GM23248 (cell line): ENCODE results near the gene BTNL9. TPM values are rescaled to one million over a fixed set of nuclear protein-coding genes. Genes with fewer than 3 reads are reported as not detected.

Experiments used
- DNase-seq: peaks from one replicate; pipeline ENCODE4 v3.0.0-alpha.2; 2015
- H2AFZ ChIP-seq: fragments of 200-600 bp; sonication (generic); 2 replicates; pipeline ENCODE4 v1.6.1; 2016; ENCODE audit warnings: antibody characterized with exemption
- H3F3A ChIP-seq: fragments of 200-600 bp; sonication (generic); 2 replicates; pipeline ENCODE4 v1.6.1; 2016; ENCODE audit warnings: mild to moderate bottlenecking, antibody characterized with exemption, mixed run types; ENCODE audit not compliant: insufficient read depth
- H3K27ac ChIP-seq: fragments of 200-600 bp; sonication (generic); 2 replicates; pipeline ENCODE4 v1.5.1; 2016; ENCODE audit warnings: mild to moderate bottlenecking
- H3K27me3 ChIP-seq: fragments of 200-600 bp; sonication (generic); replicated peaks from 2 replicates; pipeline ENCODE4 v1.6.1; 2016; ENCODE audit warnings: mild to moderate bottlenecking; ENCODE audit not compliant: insufficient read depth
- H3K36me3 ChIP-seq: fragments of 200-600 bp; sonication (generic); 2 replicates; pipeline ENCODE4 v1.6.1; 2016; ENCODE audit warnings: low read depth, mild to moderate bottlenecking
- H3K4me1 ChIP-seq: fragments of 200-600 bp; sonication (generic); 2 replicates; pipeline ENCODE4 v1.6.1; 2016; ENCODE audit warnings: mild to moderate bottlenecking; ENCODE audit not compliant: insufficient read depth
- H3K4me2 ChIP-seq: fragments of 200-600 bp; sonication (generic); one replicate; pipeline ENCODE4 v1.6.1; 2016; ENCODE audit warnings: mild to moderate bottlenecking; ENCODE audit not compliant: unreplicated experiment
- H3K4me3 ChIP-seq: fragments of 200-600 bp; sonication (generic); 2 replicates; pipeline ENCODE4 v1.5.1; 2016; ENCODE audit warnings: mild to moderate bottlenecking
- H3K79me2 ChIP-seq: fragments of 200-600 bp; sonication (generic); 2 replicates; pipeline ENCODE4 v1.6.1; 2016; ENCODE audit warnings: mild to moderate bottlenecking; ENCODE audit not compliant: insufficient read depth
- H3K9ac ChIP-seq: fragments of 200-600 bp; sonication (generic); 2 replicates; pipeline ENCODE4 v1.6.1; 2016; ENCODE audit warnings: mild to moderate bottlenecking
- H3K9me2 ChIP-seq: fragments of 200-600 bp; sonication (generic); 2 replicates; pipeline ENCODE4 v1.6.1; 2016; ENCODE audit warnings: mixed run types, mild to moderate bottlenecking, moderate library complexity; ENCODE audit not compliant: insufficient read depth
- H3K9me3 ChIP-seq: fragments of 200-600 bp; sonication (generic); one replicate; pipeline ENCODE4 v1.6.1; 2017; ENCODE audit warnings: low read depth
- H4K20me1 ChIP-seq: fragments of 200-600 bp; sonication (generic); 2 replicates; pipeline ENCODE4 v1.6.0; 2016; ENCODE audit not compliant: insufficient read depth
- EZH2 ChIP-seq: fragments of 200-600 bp; sonication (generic); IDR thresholded peaks from 2 replicates; pipeline ENCODE4 v1.6.1; 2018; ENCODE audit warnings: antibody characterized with exemption, mild to moderate bottlenecking; ENCODE audit not compliant: insufficient read depth, poor library complexity, severe bottlenecking
- EZH2phosphoT487 ChIP-seq: fragments of 200-600 bp; sonication (generic); IDR thresholded peaks from 2 replicates; pipeline ENCODE4 v1.6.1; 2018; ENCODE audit warnings: antibody characterized with exemption, moderate library complexity, mild to moderate bottlenecking, low read depth; ENCODE audit not compliant: insufficient read depth
- WGBS, 2 experiments: methylation state at CpG; one replicate each; pipeline ENCODE4 v1.1.6; 2015 to 2017; ENCODE audit warnings: low lambda C conversion rate in 2 of 2, low coverage in 1 of 2; ENCODE audit errors: missing lambda C conversion rate in 2 of 2; 5-methylcytosine and 5-hydroxymethylcytosine counted together
- in situ Hi-C: fragments of 300-500 bp; cut with MboI; formaldehyde crosslinking; loops from 2 replicates; pipeline ENCODE4 v1.15.0; 2020
- polyA plus RNA-seq: library from polyadenylated mRNA; unstranded; fragments of >200 nt; fragmentation: Nextera tagmentation; extraction: Ambion mirVana; gene quantifications from 2 replicates; pipeline ENCODE4 v1.2.1, GENCODE V29; 2016
- total RNA-seq: library from RNA; depleted of rRNA; stranded (reverse); fragments of >200 nt; shearing (Covaris generic); gene quantifications from 2 replicates; pipeline ENCODE4 v1.2.3, GENCODE V29; 2014

BTNL9 gene
- total and polyA plus RNA-seq, 2 experiments from 2014 or later = not detected

DNA sequence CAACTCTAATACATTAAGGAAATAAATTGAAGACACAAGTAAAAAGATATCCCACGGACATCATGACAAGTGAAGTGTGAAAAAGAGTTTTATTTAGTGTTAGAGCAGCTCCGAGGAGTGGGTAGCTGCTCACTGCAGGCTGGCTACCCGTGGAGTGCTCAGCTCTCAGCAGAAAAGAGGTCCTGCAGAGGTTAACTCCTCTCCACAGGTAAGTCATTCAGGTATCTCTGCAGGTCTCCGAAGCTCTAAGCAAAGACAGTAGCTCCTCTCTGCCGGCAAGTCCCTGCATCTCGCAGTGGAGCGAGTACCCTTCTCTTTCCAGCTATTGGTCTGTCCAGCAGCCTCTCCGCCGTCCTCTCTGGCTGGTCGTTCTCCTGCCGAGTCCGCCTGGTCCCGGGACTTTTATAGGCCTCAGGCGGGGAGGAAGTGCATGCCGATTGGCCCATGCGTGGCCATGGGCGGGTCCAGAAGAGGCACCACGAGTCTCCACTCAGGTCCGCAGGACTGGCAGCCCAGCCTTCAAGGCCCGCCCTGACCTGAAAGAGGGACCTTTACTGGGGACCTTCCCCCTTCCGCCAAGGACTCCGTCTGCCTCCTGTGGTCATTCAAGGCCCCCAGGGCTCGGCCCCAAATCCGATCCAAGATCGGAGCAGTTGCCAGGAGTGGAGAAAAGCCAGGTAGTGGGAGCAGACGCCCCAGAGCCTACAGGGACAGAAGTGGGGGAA is 29.9 kb downstream of the BTNL9 start:
- no peaks in the 10 kb centered on the region for H3K9me3 ChIP-seq
- H3K4me1 ChIP-seq = no peaks in the 10 kb centered on the region
- H3K27ac ChIP-seq = no peak overlapping the region
- TF ChIP-seq EZH2 = no peak
- no peak for TF ChIP-seq EZH2phosphoT487
- H3K4me3 ChIP-seq = 0 out of 2 replicates have a peak overlapping the region, but pooled peaks have one; percentile 5
- H3K27me3 ChIP-seq = peaks cover 18% of the 10 kb centered on the region
- H3F3A ChIP-seq = no peaks in the 10 kb centered on the region
- no peak overlapping the region for H3K4me2 ChIP-seq
- H4K20me1 ChIP-seq = no peaks in the 10 kb centered on the region
- H3K9ac ChIP-seq = no peak overlapping the region
- H3K79me2 ChIP-seq = no peaks in the 10 kb centered on the region
- DNase-seq = peak; percentile 30
- WGBS, 2 experiments = 14 to 17% methylated on average over 26 of the region's 26 CpGs
- in situ Hi-C loops = no loop called here
- H3K9me2 ChIP-seq = no peaks in the 10 kb centered on the region
- no peaks in the 10 kb centered on the region for H3K36me3 ChIP-seq
- H2AFZ ChIP-seq = no peak overlapping the region

DNA sequence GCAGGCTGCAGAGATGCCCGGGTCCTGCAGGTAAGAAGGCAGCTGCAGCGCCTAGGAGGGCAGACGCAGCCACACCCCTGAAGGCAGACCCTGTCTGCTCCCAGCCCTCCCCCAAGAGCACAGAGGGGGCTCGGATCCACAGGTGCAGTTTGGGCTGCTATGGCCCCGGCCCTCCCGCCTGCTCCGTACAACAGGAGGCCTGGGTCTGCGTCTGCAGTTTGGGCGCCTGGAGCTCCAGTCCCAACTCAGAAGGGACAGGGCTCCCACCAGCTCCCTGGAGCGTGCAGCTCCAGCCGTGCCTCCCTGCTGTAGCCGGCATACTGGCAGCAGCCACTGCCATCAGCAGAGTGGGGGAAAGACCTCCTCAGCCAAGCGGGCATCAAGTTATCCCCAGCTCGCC is 30.5 kb downstream of the BTNL9 start:
- no peaks in the 10 kb centered on the region for H3K9me3 ChIP-seq
- H3K4me3 ChIP-seq = no peak overlapping the region
- in situ Hi-C loops = no loop called here
- no peaks in the 10 kb centered on the region for H3K36me3 ChIP-seq
- no peak overlapping the region for H3K27ac ChIP-seq
- WGBS, 2 experiments = 26% methylated on average over 13 of the region's 14 CpGs
- H3K79me2 ChIP-seq = no peaks in the 10 kb centered on the region
- peaks cover 18% of the 10 kb centered on the region for H3K27me3 ChIP-seq
- TF ChIP-seq EZH2 (no peak), EZH2phosphoT487 (no peak)
- no peaks in the 10 kb centered on the region for H3F3A ChIP-seq
- no peaks in the 10 kb centered on the region for H3K9me2 ChIP-seq
- H2AFZ ChIP-seq = no peak overlapping the region
- H3K4me1 ChIP-seq = no peaks in the 10 kb centered on the region
- no peak overlapping the region for H3K4me2 ChIP-seq
- no peak for DNase-seq
- no peaks in the 10 kb centered on the region for H4K20me1 ChIP-seq
- H3K9ac ChIP-seq = no peak overlapping the region

DNA sequence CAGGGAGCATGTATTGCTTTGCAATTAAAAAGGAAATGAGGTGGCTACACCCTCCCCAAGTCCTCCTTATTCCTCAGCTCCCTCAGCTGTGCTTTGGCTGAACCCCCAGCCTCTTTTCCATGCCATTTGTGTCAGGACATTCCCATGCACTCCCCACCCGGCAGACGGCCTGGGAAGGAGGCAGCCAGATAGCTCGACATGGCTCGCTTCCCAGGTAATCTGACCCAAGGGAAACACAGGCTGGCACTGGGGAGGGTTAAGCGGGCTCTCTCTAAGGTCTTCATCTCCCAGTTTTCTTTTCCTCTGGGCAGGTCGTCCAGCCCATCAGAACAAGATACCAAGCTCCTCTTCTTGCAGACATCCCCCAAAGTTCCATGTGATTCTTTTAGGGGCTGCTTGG is 31.2 kb downstream of the BTNL9 start:
- Histone ChIP-seq H3K4me3 (no peak overlapping the region), H3K4me1 (no peaks in the 10 kb centered on the region), H2AFZ (no peak overlapping the region), H3K36me3 (no peaks in the 10 kb centered on the region), H3K4me2 (no peak overlapping the region), H3K27ac (no peak overlapping the region), H3K79me2 (no peaks in the 10 kb centered on the region), H3K9me2 (no peaks in the 10 kb centered on the region), H3K9me3 (no peaks in the 10 kb centered on the region), H4K20me1 (no peaks in the 10 kb centered on the region), H3F3A (no peaks in the 10 kb centered on the region), H3K27me3 (peaks cover 18% of the 10 kb centered on the region), H3K9ac (no peak overlapping the region)
- DNase-seq = no peak
- in situ Hi-C loops = no loop called here
- WGBS, 2 experiments = 26 to 34% methylated on average over 6 of the region's 6 CpGs
- TF ChIP-seq EZH2 (no peak), EZH2phosphoT487 (no peak)

DNA sequence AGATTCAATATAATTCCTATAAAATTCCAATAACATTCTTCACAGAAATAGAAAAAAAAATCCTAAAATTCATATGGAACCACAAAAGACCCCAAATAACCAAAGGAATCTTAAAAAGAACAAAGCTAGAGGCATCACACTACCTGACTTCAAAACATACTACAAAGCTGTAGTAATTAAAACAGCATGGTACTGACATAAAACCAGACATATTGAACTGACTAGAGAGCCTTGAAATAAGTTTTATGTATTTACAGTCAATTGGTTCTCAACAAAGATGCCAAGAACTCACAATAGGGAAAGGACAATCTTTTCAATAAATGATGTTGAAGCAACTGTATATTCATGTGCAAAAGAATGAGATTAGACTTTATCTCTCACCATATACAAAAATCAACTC is 36.9 kb downstream of the BTNL9 start:
- Histone ChIP-seq H3K4me2 (no peak overlapping the region), H3K79me2 (no peaks in the 10 kb centered on the region), H3K27ac (no peak overlapping the region), H3K4me1 (no peaks in the 10 kb centered on the region), H3K9me2 (no peaks in the 10 kb centered on the region), H3K9me3 (no peaks in the 10 kb centered on the region), H3K9ac (no peak overlapping the region), H4K20me1 (no peaks in the 10 kb centered on the region), H3K36me3 (no peaks in the 10 kb centered on the region), H3F3A (no peaks in the 10 kb centered on the region), H3K4me3 (no peak overlapping the region), H3K27me3 (0 out of 2 replicates have a peak, but pooled peaks cover 4% of the 10 kb centered on the region), H2AFZ (no peak overlapping the region)
- in situ Hi-C loops = no loop called here
- no peak for DNase-seq
- no peak for TF ChIP-seq EZH2
- TF ChIP-seq EZH2phosphoT487 = no peak

DNA sequence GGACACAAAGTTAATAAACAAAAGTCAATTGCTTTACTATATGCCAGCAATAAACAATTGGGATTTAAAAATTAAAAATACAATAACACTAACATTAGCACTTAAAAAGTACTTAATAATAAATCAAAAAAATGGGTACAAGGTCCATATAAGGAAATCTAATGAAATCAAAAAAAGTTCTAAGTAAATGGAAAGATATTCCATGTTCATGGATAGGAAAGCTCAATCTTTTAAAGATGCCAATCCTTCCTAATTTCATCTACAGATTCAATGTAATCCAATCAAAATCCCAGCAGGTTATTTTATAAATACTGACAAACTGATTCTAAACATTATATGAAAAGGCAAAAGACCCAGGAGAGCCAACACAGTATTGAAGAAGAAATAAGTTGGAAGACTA is 41.9 kb downstream of the BTNL9 start:
- Histone ChIP-seq H4K20me1 (no peaks in the 10 kb centered on the region), H3K9me3 (no peaks in the 10 kb centered on the region), H3K27me3 (peaks cover 17% of the 10 kb centered on the region; the same call in 1 of the 2 replicates), H3K27ac (no peak overlapping the region), H2AFZ (no peak overlapping the region), H3K79me2 (no peaks in the 10 kb centered on the region), H3K4me2 (no peak overlapping the region), H3K9me2 (no peaks in the 10 kb centered on the region), H3K4me1 (no peaks in the 10 kb centered on the region), H3K9ac (no peak overlapping the region), H3K36me3 (no peaks in the 10 kb centered on the region), H3K4me3 (no peak overlapping the region), H3F3A (no peaks in the 10 kb centered on the region)
- in situ Hi-C loops = no loop called here
- DNase-seq = no peak
- TF ChIP-seq EZH2phosphoT487 = no peak
- no peak for TF ChIP-seq EZH2
